CD14-positive monocyte (primary cell): ENCODE data around the gene ARL3. TPM values are rescaled to one million over a fixed set of nuclear protein-coding genes. Genes with fewer than 3 reads are reported as not detected.

Experiments
- DNase-seq, 3 donors: peaks; one replicate each; pipeline ENCODE4 v3.0.0-alpha.2; 2011 to 2022
- H2AFZ ChIP-seq: 2 replicates; pipeline ENCODE4 v1.6.0; 2012; ENCODE audit warnings: mild to moderate bottlenecking, low read depth, low read length, inconsistent platforms; ENCODE audit not compliant: insufficient read depth, poor library complexity, severe bottlenecking
- H3K27ac ChIP-seq, 2 donors: 1 replicate in 1 of 2; 2 replicates in 1 of 2; pipeline ENCODE4 v1.5.1; 2012 to 2013; ENCODE audit warnings: low read length in 2 of 2, control low read depth in 1 of 2, inconsistent platforms in 1 of 2, low read depth in 1 of 2, mild to moderate bottlenecking in 1 of 2
- H3K27me3 ChIP-seq, 2 donors: one replicate each; pipeline versions ENCODE4 v1.6.0 to v1.6.1; 2011 to 2013; ENCODE audit warnings: low read length in 2 of 2; ENCODE audit not compliant: control insufficient read depth in 2 of 2, insufficient read depth in 2 of 2
- H3K36me3 ChIP-seq, 2 donors: replicated peaks in 1 of 2; 1 replicate in 1 of 2; 2 replicates in 1 of 2; pipeline versions ENCODE4 v1.5.1 to v1.6.1; 2012 to 2013; ENCODE audit warnings: low read length in 2 of 2, control low read depth in 1 of 2, inconsistent platforms in 1 of 2, mild to moderate bottlenecking in 1 of 2; ENCODE audit not compliant: insufficient read depth in 2 of 2, control insufficient read depth in 1 of 2
- H3K4me1 ChIP-seq, 2 donors: 1 replicate in 1 of 2; 2 replicates in 1 of 2; pipeline versions ENCODE4 v1.5.1 to v1.6.1; 2012 to 2013; ENCODE audit warnings: low read length in 2 of 2, control low read depth in 1 of 2, inconsistent platforms in 1 of 2, mild to moderate bottlenecking in 1 of 2, moderate library complexity in 1 of 2; ENCODE audit not compliant: insufficient read depth in 2 of 2, control insufficient read depth in 1 of 2
- H3K4me2 ChIP-seq: replicated peaks from 2 replicates; pipeline ENCODE3; 2012; ENCODE audit warnings: low read length, moderate library complexity, mild to moderate bottlenecking; ENCODE audit not compliant: poor library complexity, severe bottlenecking; ENCODE audit errors: extremely low read depth
- H3K4me3 ChIP-seq, 3 experiments: fragments of 200-600 bp in 1 of 3; sonication (generic) in 1 of 3; replicated peaks in 1 of 3; 1 replicate in 2 of 3; 2 replicates in 1 of 3; pipeline ENCODE4 v1.5.1; 2011 to 2013; ENCODE audit warnings: low read length in 3 of 3, mild to moderate bottlenecking in 3 of 3, control low read depth in 2 of 3, low read depth in 2 of 3, inconsistent platforms in 1 of 3, moderate library complexity in 1 of 3
- H3K79me2 ChIP-seq: 2 replicates; pipeline ENCODE4 v1.6.0; 2012; ENCODE audit warnings: mild to moderate bottlenecking, control low read depth, inconsistent platforms, low read length, moderate library complexity; ENCODE audit not compliant: insufficient read depth
- H3K9ac ChIP-seq: 2 replicates; pipeline ENCODE4 v1.6.0; 2017; ENCODE audit warnings: low read length, mild to moderate bottlenecking; ENCODE audit not compliant: insufficient read depth, poor library complexity, severe bottlenecking
- H3K9me3 ChIP-seq, 2 donors: replicated peaks in 1 of 2; 1 replicate in 1 of 2; 2 replicates in 1 of 2; pipeline versions ENCODE4 v1.5.1 to v1.6.1; 2012 to 2013; ENCODE audit warnings: low read length in 2 of 2, control low read depth in 1 of 2; ENCODE audit not compliant: control insufficient read depth in 1 of 2, insufficient read depth in 1 of 2
- H4K20me1 ChIP-seq: 2 replicates; pipeline ENCODE4 v1.6.0; 2012; ENCODE audit warnings: mild to moderate bottlenecking, low read length, control low read depth, moderate library complexity; ENCODE audit not compliant: insufficient read depth
- H3K27ac Mint-ChIP-seq, 7 donors: one replicate each; pipeline ENCODE4 v1.8.0; 2020; ENCODE audit warnings: mild to moderate bottlenecking in 7 of 7, mixed read lengths in 7 of 7, moderate library complexity in 6 of 7, inconsistent platforms in 2 of 7
- H3K27me3 Mint-ChIP-seq, 3 donors: one replicate each; pipeline ENCODE4 v1.8.0; 2021 to 2022; ENCODE audit warnings: low read depth in 3 of 3, mild to moderate bottlenecking in 3 of 3, mixed read lengths in 3 of 3, moderate library complexity in 3 of 3, inconsistent platforms in 1 of 3
- H3K36me3 Mint-ChIP-seq, 2 donors: one replicate each; pipeline ENCODE4 v1.8.0; 2020; ENCODE audit warnings: mixed read lengths in 2 of 2, inconsistent platforms in 1 of 2, mild to moderate bottlenecking in 1 of 2
- H3K4me1 Mint-ChIP-seq: one replicate; pipeline ENCODE4 v1.8.0; 2020; ENCODE audit warnings: mild to moderate bottlenecking, mixed read lengths
- H3K4me3 Mint-ChIP-seq, 2 donors: one replicate each; pipeline ENCODE4 v1.8.0; 2020; ENCODE audit warnings: mild to moderate bottlenecking in 2 of 2, mixed read lengths in 2 of 2, moderate library complexity in 1 of 2
- H3K9me3 Mint-ChIP-seq, 7 donors: one replicate each; pipeline ENCODE4 v1.8.0; 2020 to 2022; ENCODE audit warnings: mixed read lengths in 7 of 7, mild to moderate bottlenecking in 6 of 7, moderate library complexity in 6 of 7, inconsistent platforms in 2 of 7
- WGBS: methylation state at CpG from one replicate; pipeline ENCODE4 v1.1.5; 2013; ENCODE audit warnings: missing lambda C conversion rate; ENCODE audit not compliant: insufficient coverage; 5-methylcytosine and 5-hydroxymethylcytosine counted together
- intact Hi-C, 2 donors: fragments of 100-400 bp; cut with micrococcal nuclease; formaldehyde crosslinking; loops; one replicate each; pipeline versions ENCODE4 v1.15.0 to v1.15.1; 2023
- polyA plus RNA-seq, 3 donors: library from polyadenylated mRNA; depleted of rRNA in 1 of 3; unstranded in 2 of 3; stranded (reverse) in 1 of 3; fragments of 300-500 nt in 2 of 3; fragments of >200 nt in 1 of 3; fragmentation: Illumina TruSeq in 2 of 3; gene quantifications; 1 replicate in 2 of 3; 2 replicates in 1 of 3; pipeline ENCODE4 v1.2.3, GENCODE V29; 2012 to 2021
- TF ChIP-seq, protein P1 (sequence below): fragments of 200-600 bp; IDR thresholded peaks from one replicate; pipeline ENCODE4 v1.8.0; 2022; ENCODE audit warnings: antibody characterized with exemption, mild to moderate bottlenecking

ARL3 gene
- polyA plus RNA-seq, 3 donors = 2.8 to 6.3 (median 6.0) TPM

DNA sequence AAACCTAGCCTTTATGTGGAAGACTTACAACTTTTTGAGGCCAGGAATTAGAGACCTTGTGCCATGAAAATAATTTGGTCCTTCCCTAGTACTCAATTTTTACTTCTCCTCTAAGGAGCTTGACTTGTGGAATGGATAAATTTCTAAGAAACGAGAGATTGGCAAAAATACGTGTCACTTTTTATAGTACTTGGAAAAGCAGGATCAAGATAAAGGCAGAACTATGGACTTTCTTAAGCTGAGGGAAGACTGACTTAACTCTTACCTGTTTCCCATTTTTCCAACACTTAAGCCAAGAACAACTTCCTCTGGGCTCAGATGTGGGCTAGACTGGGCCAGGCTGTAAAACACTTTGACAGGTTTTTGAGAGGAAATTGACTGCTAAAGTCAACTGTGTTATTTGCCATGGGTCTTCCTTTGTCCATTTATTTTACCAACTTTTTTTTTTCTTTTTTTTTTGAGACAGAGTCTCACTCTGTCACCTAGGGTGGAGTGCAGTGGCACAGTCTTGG, 27.6 kb upstream of the ARL3 start:
- no peak overlapping the region for H3K4me3 Mint-ChIP-seq
- H3K9ac ChIP-seq = no peak overlapping the region
- TF ChIP-seq, protein P1, sequence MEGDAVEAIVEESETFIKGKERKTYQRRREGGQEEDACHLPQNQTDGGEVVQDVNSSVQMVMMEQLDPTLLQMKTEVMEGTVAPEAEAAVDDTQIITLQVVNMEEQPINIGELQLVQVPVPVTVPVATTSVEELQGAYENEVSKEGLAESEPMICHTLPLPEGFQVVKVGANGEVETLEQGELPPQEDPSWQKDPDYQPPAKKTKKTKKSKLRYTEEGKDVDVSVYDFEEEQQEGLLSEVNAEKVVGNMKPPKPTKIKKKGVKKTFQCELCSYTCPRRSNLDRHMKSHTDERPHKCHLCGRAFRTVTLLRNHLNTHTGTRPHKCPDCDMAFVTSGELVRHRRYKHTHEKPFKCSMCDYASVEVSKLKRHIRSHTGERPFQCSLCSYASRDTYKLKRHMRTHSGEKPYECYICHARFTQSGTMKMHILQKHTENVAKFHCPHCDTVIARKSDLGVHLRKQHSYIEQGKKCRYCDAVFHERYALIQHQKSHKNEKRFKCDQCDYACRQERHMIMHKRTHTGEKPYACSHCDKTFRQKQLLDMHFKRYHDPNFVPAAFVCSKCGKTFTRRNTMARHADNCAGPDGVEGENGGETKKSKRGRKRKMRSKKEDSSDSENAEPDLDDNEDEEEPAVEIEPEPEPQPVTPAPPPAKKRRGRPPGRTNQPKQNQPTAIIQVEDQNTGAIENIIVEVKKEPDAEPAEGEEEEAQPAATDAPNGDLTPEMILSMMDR = no peak
- H3K27ac ChIP-seq = no peak overlapping the region
- no peak overlapping the region for H3K27ac Mint-ChIP-seq
- H3K36me3 ChIP-seq = peaks cover 0 to 5% of the 10 kb centered on the region in 2 donors
- no peaks in the 10 kb centered on the region for H3K27me3 ChIP-seq
- H3K36me3 Mint-ChIP-seq = peaks cover 6 to 7% of the 10 kb centered on the region in 2 donors
- H3K27me3 Mint-ChIP-seq = peaks cover 0 to 9% (median 0%) of the 10 kb centered on the region in 3 donors
- no CpG with 5 or more reads among the region's 2 CpGs for WGBS
- no peaks in the 10 kb centered on the region for H3K9me3 ChIP-seq
- H3K79me2 ChIP-seq = peaks cover 32% of the 10 kb centered on the region
- peaks cover 38 to 41% of the 10 kb centered on the region in 2 donors for H3K4me1 ChIP-seq
- intact Hi-C loops = loop anchor here (5.0 to 10.0 kb wide), 3 partner anchors 176 to 653 kb away; partner anchors contain the start of genes CNNM2 (in 2 of the 2), ACTR1A (in 1 of the 2), ATP5MK (in 1 of the 2) and PDCD11 (in 1 of the 2)
- no peak overlapping the region for H2AFZ ChIP-seq
- H3K4me3 ChIP-seq = no peak overlapping the region
- H3K4me1 Mint-ChIP-seq = peaks cover 42% of the 10 kb centered on the region
- H3K9me3 Mint-ChIP-seq = peaks cover 0 to 5% (median 2%) of the 10 kb centered on the region in 7 donors
- peaks cover 9% of the 10 kb centered on the region for H4K20me1 ChIP-seq
- H3K4me2 ChIP-seq = no peak overlapping the region
- DNase-seq = no peak

DNA sequence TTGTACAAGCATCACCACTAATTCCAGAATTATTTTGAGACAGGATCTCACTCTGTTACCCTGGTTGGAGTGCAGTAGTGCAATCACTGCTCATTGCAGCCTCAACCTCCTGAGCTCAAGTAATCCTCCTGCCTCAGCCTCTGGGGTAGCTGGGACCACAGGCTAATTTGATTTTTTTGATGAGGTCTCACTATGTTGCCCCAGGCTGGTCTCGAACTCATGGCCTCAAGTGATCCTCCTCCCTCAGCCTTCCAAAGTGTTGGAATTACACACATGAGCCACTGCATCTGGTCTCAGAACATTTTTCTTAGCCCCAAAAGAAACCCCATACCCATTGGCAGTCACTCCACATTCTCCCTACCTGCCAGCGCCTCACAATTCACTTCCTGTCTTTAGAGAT, 26.0 kb upstream of the ARL3 start:
- 100% methylated on average over 1 of the region's 2 CpGs for WGBS
- peaks cover 0 to 4% of the 10 kb centered on the region in 2 donors for H3K36me3 Mint-ChIP-seq
- peaks cover 31% of the 10 kb centered on the region for H3K4me1 Mint-ChIP-seq
- Histone ChIP-seq H3K4me1 (peaks cover 28 to 34% of the 10 kb centered on the region in 2 donors), H3K27ac (no peak overlapping the region), H3K36me3 (no peaks in the 10 kb centered on the region), H3K9ac (no peak overlapping the region), H3K79me2 (peaks cover 16% of the 10 kb centered on the region), H4K20me1 (peaks cover 2% of the 10 kb centered on the region), H2AFZ (no peak overlapping the region), H3K4me3 (no peak overlapping the region), H3K9me3 (no peaks in the 10 kb centered on the region), H3K27me3 (no peaks in the 10 kb centered on the region), H3K4me2 (no peak overlapping the region)
- H3K9me3 Mint-ChIP-seq = peaks cover 0 to 5% (median 2%) of the 10 kb centered on the region in 7 donors
- intact Hi-C loops = loop anchor here (5.0 to 10.0 kb wide), 3 partner anchors 177 to 655 kb away; partner anchors contain the start of genes CNNM2 (in 2 of the 2), ACTR1A (in 1 of the 2), ATP5MK (in 1 of the 2) and PDCD11 (in 1 of the 2)
- TF ChIP-seq, protein P1 = no peak
- H3K27ac Mint-ChIP-seq = no peak overlapping the region
- peak overlapping the region in 1 of 2 donors; percentile 50 for H3K4me3 Mint-ChIP-seq
- DNase-seq = no peak
- H3K27me3 Mint-ChIP-seq = peaks cover 0 to 7% (median 0%) of the 10 kb centered on the region in 3 donors
